HepG2 (cell line): ENCODE data around the gene PDE5A. TPM values are rescaled to one million over a fixed set of nuclear protein-coding genes. Genes with fewer than 3 reads are reported as not detected.

ENCODE experiments used
- ATAC-seq: fragments of 200-7000 bp; cut with Tn5 transposase; 3 replicates; pipeline ENCODE4 v1.9.1; 2020; ENCODE audit warnings: mild to moderate bottlenecking, moderate library complexity
- BruUV-seq: library from RNA; stranded (reverse); fragments of 400-500 nt; replicated peaks from 2 replicates; lab custom pipeline; 2021; lab: Mats Ljungman, UMichigan
- CTCF ChIA-PET: fragments of 300-600 bp; formaldehyde crosslinking; extraction: SDS; loops from one replicate; lab custom pipeline; 2021; ENCODE audit warnings: low total read pairs, inconsistent platforms, low intra/inter-chr PET ratio; lab: Yijun Ruan, JAX
- POLR2A ChIA-PET: fragments of 350-600 bp; sonication (Branson Sonifier 250); formaldehyde crosslinking; loops from one replicate; lab custom pipeline; 2020; ENCODE audit warnings: antibody characterized with exemption, inconsistent platforms; lab: Yijun Ruan, JAX
- DNase-seq: peaks from one replicate; pipeline ENCODE4 v3.0.0-alpha.2; 2015; ENCODE audit warnings: low spot score
- FAIRE-seq: peaks from 3 replicates; lab custom pipeline; 2011; peaks lifted over from hg19 to GRCh38; lab: Jason Lieb, UNC
- H2AFZ ChIP-seq: one replicate; pipeline ENCODE4 v1.6.1; 2011; ENCODE audit warnings: low read length, inconsistent platforms
- H3K27ac ChIP-seq: fragments of 300-600 bp; 3 replicates; pipeline ENCODE4 v1.8.0; 2011; ENCODE audit warnings: mixed run types, mild to moderate bottlenecking, mixed read lengths, low read length, inconsistent platforms; ENCODE audit not compliant: insufficient read depth; ENCODE audit errors: extremely low read length
- H3K27me3 ChIP-seq, 2 experiments: fragments of 200-600 bp in 1 of 2; 2 replicates in 1 of 2; 3 replicates in 1 of 2; pipeline versions ENCODE4 v1.6.0 to v1.8.0; 2011; ENCODE audit warnings: low read length in 2 of 2, mild to moderate bottlenecking in 2 of 2, moderate library complexity in 2 of 2, inconsistent platforms in 1 of 2; ENCODE audit not compliant: insufficient read depth in 2 of 2, control insufficient read depth in 1 of 2
- H3K36me3 ChIP-seq, 2 experiments: fragments of 200-600 bp in 1 of 2; replicated peaks in 1 of 2; 2 replicates in 1 of 2; 3 replicates in 1 of 2; pipeline versions ENCODE4 v1.5.1 to v1.8.0; 2011; ENCODE audit warnings: low read length in 2 of 2, inconsistent platforms in 1 of 2; ENCODE audit not compliant: insufficient read depth in 2 of 2, control insufficient read depth in 1 of 2
- H3K4me1 ChIP-seq: 2 replicates; pipeline ENCODE4 v1.5.1; 2012; ENCODE audit warnings: low read length, inconsistent platforms; ENCODE audit not compliant: insufficient read depth
- H3K4me2 ChIP-seq: 2 replicates; pipeline ENCODE4 v1.6.0; 2011; ENCODE audit warnings: low read depth, low read length, inconsistent platforms
- H3K4me3 ChIP-seq, 3 experiments: fragments of 200-600 bp in 1 of 3; sonication (generic), shearing (Covaris generic) in 1 of 3; replicated peaks in 1 of 3; 2 replicates each; pipeline ENCODE4 v1.5.1; 2011 to 2016; ENCODE audit warnings: low read length in 3 of 3, inconsistent platforms in 2 of 3, low read depth in 2 of 3, mild to moderate bottlenecking in 2 of 3, control low read depth in 1 of 3, mixed read lengths in 1 of 3; ENCODE audit not compliant: insufficient read depth in 1 of 3
- H3K79me2 ChIP-seq: one replicate; pipeline ENCODE4 v1.6.1; 2011; ENCODE audit warnings: low read length, inconsistent platforms; ENCODE audit not compliant: insufficient read depth
- H3K9ac ChIP-seq: 2 replicates; pipeline ENCODE4 v1.6.0; 2011; ENCODE audit warnings: mild to moderate bottlenecking, low read depth, low read length, inconsistent platforms; ENCODE audit not compliant: insufficient read depth
- H3K9me3 ChIP-seq: 2 replicates; pipeline ENCODE4 v1.5.1; 2012; ENCODE audit warnings: mild to moderate bottlenecking, low read length
- H4K20me1 ChIP-seq: 2 replicates; pipeline ENCODE4 v1.6.0; 2011; ENCODE audit warnings: inconsistent platforms, mild to moderate bottlenecking, low read length, moderate library complexity; ENCODE audit not compliant: insufficient read depth
- BHLHE40 ChIP-seq: IDR thresholded peaks from 2 replicates; pipeline ENCODE4 v1.6.1; 2011; ENCODE audit warnings: low read length, improper control_type of control experiment
- HMGA1 ChIP-seq: sonication (generic); formaldehyde crosslinking; conservative IDR thresholded peaks from 2 replicates; pipeline ENCODE4 v1.4.0; 2020; ENCODE audit warnings: missing genetic modification reagents
- NR3C1 ChIP-seq: sonication (generic); formaldehyde crosslinking; IDR thresholded peaks from 2 replicates; pipeline ENCODE4 v1.4.0; 2020; ENCODE audit warnings: missing genetic modification reagents
- RELA ChIP-seq: sonication (generic); formaldehyde crosslinking; IDR thresholded peaks from 2 replicates; pipeline ENCODE4 v1.4.0; 2020; ENCODE audit warnings: missing genetic modification reagents
- TBX2 ChIP-seq: sonication (generic); formaldehyde crosslinking; IDR thresholded peaks from 2 replicates; pipeline ENCODE4 v1.5.0; 2020; ENCODE audit warnings: missing genetic modification reagents, mild to moderate bottlenecking, borderline replicate concordance
- ZFP82 ChIP-seq: sonication (generic); formaldehyde crosslinking; IDR thresholded peaks from 2 replicates; pipeline ENCODE4 v1.5.1; 2020; ENCODE audit warnings: mild to moderate bottlenecking, missing genetic modification reagents, borderline replicate concordance
- ZNF282 ChIP-seq: fragments of 450-650 bp; IDR thresholded peaks from 2 replicates; pipeline ENCODE4 v1.6.1; 2018; ENCODE audit not compliant: partially characterized antibody
- ZNF383 ChIP-seq: sonication (generic); formaldehyde crosslinking; IDR thresholded peaks from 2 replicates; pipeline ENCODE4 v1.4.0; 2020; ENCODE audit warnings: missing genetic modification reagents, mild to moderate bottlenecking, borderline replicate concordance
- ZNF496 ChIP-seq: sonication (generic); formaldehyde crosslinking; IDR thresholded peaks from 2 replicates; pipeline ENCODE4 v1.8.1; 2023; ENCODE audit warnings: mild to moderate bottlenecking, moderate library complexity, missing genetic modification reagents; ENCODE audit not compliant: insufficient replicate concordance
- ZNF550 ChIP-seq: sonication (generic); formaldehyde crosslinking; IDR thresholded peaks from 2 replicates; pipeline ENCODE4 v1.4.0; 2020; ENCODE audit warnings: mild to moderate bottlenecking, missing genetic modification reagents, borderline replicate concordance
- WGBS: methylation state at CpG from one replicate; pipeline ENCODE4 v1.1.6; 2017; ENCODE audit warnings: low lambda C conversion rate; 5-methylcytosine and 5-hydroxymethylcytosine counted together
- in situ Hi-C: cut with HindIII; loops from 2 replicates; pipeline ENCODE4 v1.10.0; 2017; ENCODE audit warnings: low pct_unique_long_range_greater_than_20kb; ENCODE audit not compliant: extremely low pct_ligation_motif_present
- intact Hi-C: fragments of 100-400 bp; cut with micrococcal nuclease; formaldehyde crosslinking; loops from one replicate; pipeline ENCODE4 v1.10.0; 2022; ENCODE audit not compliant: unreplicated experiment
- polyA plus RNA-seq, 8 experiments: library from polyadenylated mRNA; depleted of rRNA in 3 of 8; stranded (reverse) in 7 of 8; unstranded in 1 of 8; fragments of >200 nt; fragmentation: Illumina TruSeq in 4 of 8; extraction: Trizol in 4 of 8; gene quantifications; 2 replicates each; pipeline versions ENCODE4 v1.2.1 to v1.2.3, GENCODE V29; 2011 to 2016; ENCODE audit warnings: low read depth in 4 of 8, missing spikeins in 1 of 8, mixed read lengths in 1 of 8; ENCODE audit not compliant: insufficient read depth in 1 of 8
- total RNA-seq, 5 experiments: library from RNA; depleted of rRNA; stranded (reverse); fragments of >200 nt; fragmentation: Illumina TruSeq; extraction: Trizol; gene quantifications; 2 replicates each; pipeline ENCODE4 v1.2.3, GENCODE V29; 2016; ENCODE audit warnings: low read depth in 1 of 5
- TF ChIP-seq, protein P1 (sequence below): sonication (generic); formaldehyde crosslinking; IDR thresholded peaks from 2 replicates; pipeline ENCODE4 v1.4.0; 2020; ENCODE audit warnings: missing genetic modification reagents, borderline replicate concordance
- TF ChIP-seq, protein P2 (sequence below): sonication (generic); formaldehyde crosslinking; IDR thresholded peaks from 2 replicates; pipeline ENCODE4 v1.8.0; 2022; ENCODE audit warnings: mild to moderate bottlenecking, missing genetic modification reagents, borderline replicate concordance
- TF ChIP-seq, protein P3 (sequence below): IDR thresholded peaks from 2 replicates; pipeline ENCODE4 v1.6.1; 2016; ENCODE audit warnings: mild to moderate bottlenecking
- TF ChIP-seq, protein P4 (sequence below): sonication (generic); formaldehyde crosslinking; IDR thresholded peaks from 2 replicates; pipeline ENCODE4 v1.5.1; 2020; ENCODE audit warnings: mild to moderate bottlenecking, missing genetic modification reagents

Gene PDE5A
- total and polyA plus RNA-seq, 2 of the 13 experiments (the other 11 are each of a cell fraction or from before 2014, with no cell fraction given): 0.22 to 0.44 TPM

DNA sequence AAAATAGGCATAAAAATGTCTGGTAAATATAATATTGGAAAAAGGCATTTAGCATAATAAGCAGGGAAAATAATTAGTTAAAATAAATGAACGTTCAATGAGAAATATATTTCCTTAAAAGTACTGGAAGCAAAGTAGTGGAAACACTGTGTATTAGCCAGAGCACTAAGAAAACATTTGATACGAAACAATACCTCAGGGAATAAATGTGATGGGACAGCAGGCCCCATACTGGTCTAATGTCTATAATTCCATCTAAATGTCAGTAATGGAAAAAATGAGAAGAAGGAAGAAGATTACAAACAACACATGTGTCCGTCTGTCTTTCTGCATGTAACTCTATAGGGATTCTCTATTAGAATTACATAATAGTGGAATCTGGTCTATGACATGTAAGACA is 79.0 kb downstream of the PDE5A start:
- WGBS: 88% methylated on average over 3 of the region's 3 CpGs
- Histone ChIP-seq H3K27ac (no peak overlapping the region), H4K20me1 (no peaks in the 10 kb centered on the region), H3K27me3 (no peaks in the 10 kb centered on the region), H2AFZ (no peak overlapping the region), H3K9me3 (no peaks in the 10 kb centered on the region), H3K9ac (no peak overlapping the region), H3K4me3 (no peak overlapping the region), H3K36me3 (no peaks in the 10 kb centered on the region; a peak in 1 of 5 replicates), H3K4me2 (no peak overlapping the region), H3K4me1 (no peaks in the 10 kb centered on the region), H3K79me2 (no peaks in the 10 kb centered on the region)
- POLR2A ChIA-PET: no interaction called here
- TF ChIP-seq ZNF282 (no peak), NR3C1 (CRISPR knock-in tag) (no peak), HMGA1 (CRISPR knock-in tag) (no peak), ZFP82 (no peak), ZNF550 (CRISPR knock-in tag) (no peak), RELA (CRISPR knock-in tag) (no peak), BHLHE40 (no peak), ZNF383 (CRISPR knock-in tag) (no peak), TBX2 (CRISPR knock-in tag) (no peak), ZNF496 (no peak)
- TF ChIP-seq, protein P1, sequence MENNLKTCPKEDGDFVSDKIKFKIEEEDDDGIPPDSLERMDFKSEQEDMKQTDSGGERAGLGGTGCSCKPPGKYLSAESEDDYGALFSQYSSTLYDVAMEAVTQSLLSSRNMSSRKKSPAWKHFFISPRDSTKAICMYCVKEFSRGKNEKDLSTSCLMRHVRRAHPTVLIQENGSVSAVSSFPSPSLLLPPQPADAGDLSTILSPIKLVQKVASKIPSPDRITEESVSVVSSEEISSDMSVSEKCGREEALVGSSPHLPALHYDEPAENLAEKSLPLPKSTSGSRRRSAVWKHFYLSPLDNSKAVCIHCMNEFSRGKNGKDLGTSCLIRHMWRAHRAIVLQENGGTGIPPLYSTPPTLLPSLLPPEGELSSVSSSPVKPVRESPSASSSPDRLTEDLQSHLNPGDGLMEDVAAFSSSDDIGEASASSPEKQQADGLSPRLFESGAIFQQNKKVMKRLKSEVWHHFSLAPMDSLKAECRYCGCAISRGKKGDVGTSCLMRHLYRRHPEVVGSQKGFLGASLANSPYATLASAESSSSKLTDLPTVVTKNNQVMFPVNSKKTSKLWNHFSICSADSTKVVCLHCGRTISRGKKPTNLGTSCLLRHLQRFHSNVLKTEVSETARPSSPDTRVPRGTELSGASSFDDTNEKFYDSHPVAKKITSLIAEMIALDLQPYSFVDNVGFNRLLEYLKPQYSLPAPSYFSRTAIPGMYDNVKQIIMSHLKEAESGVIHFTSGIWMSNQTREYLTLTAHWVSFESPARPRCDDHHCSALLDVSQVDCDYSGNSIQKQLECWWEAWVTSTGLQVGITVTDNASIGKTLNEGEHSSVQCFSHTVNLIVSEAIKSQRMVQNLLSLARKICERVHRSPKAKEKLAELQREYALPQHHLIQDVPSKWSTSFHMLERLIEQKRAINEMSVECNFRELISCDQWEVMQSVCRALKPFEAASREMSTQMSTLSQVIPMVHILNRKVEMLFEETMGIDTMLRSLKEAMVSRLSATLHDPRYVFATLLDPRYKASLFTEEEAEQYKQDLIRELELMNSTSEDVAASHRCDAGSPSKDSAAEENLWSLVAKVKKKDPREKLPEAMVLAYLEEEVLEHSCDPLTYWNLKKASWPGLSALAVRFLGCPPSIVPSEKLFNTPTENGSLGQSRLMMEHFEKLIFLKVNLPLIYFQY (CRISPR knock-in tag): no peak
- TF ChIP-seq, protein P2, sequence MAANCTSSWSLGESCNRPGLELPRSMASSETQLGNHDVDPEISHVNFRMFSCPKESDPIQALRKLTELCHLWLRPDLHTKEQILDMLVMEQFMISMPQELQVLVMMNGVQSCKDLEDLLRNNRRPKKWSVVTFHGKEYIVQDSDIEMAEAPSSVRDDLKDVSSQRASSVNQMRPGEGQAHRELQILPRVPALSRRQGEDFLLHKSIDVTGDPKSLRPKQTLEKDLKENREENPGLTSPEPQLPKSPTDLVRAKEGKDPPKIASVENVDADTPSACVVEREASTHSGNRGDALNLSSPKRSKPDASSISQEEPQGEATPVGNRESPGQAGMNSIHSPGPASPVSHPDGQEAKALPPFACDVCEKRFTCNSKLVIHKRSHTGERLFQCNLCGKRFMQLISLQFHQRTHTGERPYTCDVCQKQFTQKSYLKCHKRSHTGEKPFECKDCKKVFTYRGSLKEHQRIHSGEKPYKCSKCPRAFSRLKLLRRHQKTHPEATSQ (CRISPR knock-in tag): no peak
- TF ChIP-seq, protein P3, sequence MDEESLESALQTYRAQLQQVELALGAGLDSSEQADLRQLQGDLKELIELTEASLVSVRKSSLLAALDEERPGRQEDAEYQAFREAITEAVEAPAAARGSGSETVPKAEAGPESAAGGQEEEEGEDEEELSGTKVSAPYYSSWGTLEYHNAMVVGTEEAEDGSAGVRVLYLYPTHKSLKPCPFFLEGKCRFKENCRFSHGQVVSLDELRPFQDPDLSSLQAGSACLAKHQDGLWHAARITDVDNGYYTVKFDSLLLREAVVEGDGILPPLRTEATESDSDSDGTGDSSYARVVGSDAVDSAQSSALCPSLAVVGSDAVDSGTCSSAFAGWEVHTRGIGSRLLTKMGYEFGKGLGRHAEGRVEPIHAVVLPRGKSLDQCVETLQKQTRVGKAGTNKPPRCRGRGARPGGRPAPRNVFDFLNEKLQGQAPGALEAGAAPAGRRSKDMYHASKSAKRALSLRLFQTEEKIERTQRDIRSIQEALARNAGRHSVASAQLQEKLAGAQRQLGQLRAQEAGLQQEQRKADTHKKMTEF (CRISPR knock-in tag): no peak
- TF ChIP-seq, protein P4, sequence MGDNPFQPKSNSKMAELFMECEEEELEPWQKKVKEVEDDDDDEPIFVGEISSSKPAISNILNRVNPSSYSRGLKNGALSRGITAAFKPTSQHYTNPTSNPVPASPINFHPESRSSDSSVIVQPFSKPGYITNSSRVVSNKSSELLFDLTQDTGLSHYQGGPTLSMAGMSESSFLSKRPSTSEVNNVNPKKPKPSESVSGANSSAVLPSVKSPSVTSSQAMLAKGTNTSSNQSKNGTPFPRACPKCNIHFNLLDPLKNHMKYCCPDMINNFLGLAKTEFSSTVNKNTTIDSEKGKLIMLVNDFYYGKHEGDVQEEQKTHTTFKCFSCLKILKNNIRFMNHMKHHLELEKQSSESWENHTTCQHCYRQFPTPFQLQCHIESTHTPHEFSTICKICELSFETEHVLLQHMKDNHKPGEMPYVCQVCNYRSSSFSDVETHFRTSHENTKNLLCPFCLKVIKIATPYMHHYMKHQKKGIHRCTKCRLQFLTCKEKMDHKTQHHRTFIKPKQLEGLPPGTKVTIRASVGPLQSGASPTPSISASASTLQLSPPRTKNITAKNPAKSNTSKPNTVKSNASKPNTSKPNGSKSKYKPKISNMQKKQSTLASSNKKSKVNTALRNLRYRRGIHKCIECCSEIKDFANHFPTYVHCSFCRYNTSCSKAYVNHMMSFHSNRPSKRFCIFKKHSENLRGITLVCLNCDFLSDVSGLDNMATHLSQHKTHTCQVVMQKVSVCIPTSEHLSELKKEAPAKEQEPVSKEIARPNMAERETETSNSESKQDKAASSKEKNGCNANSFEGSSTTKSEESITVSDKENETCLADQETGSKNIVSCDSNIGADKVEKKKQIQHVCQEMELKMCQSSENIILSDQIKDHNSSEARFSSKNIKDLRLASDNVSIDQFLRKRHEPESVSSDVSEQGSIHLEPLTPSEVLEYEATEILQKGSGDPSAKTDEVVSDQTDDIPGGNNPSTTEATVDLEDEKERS (CRISPR knock-in tag): no peak
- no TSS peak for BruUV-seq
- in situ Hi-C loops (loop anchor here (10.0 kb wide), 1 partner anchor 505 kb away; no protein-coding TSS in a partner anchor), intact Hi-C loops (no loop called here)
- FAIRE-seq (no peak), ATAC-seq (no peak), DNase-seq (no peak)
- CTCF ChIA-PET: no interaction called here
